ENCODE data around the gene PIGS.

The PIGS gene

DNA sequence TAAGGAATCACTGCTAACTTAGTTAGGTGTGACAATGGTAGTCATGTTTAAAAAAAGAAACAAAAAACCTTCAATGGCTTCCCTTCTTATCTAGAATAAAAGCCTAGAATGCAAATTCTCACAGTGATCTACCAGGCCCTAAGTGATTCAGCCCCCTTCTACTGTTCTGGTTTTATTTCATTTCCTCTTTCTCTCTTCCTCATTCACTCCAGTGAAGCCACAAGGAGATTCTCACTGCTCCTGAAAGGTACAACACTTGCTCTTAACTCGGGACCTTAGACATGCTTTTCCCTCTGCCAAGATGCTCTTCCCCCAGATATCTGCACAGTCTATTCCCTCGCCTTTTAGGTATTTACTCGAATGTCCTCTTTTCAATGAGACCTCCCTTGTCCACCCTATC lies 3.7 kb downstream of the PIGS start:
- Histone ChIP-seq H3K27me3 (ENCODE audit: control insufficient read depth, insufficient read depth, low read length) (peaks cover 8% of the 10 kb centered on the region), H3K9ac (ENCODE audit: low read depth, low read length) (no peak overlapping the region), H3K4me3 (ENCODE audit: low read depth, low read length) (no peak overlapping the region), H3K36me3 (ENCODE audit: control insufficient read depth, insufficient read depth, low read length) (peaks cover 3% of the 10 kb centered on the region), H3K4me1 (ENCODE audit: control insufficient read depth, insufficient read depth, low read length) (no peaks in the 10 kb centered on the region), H3K9me3 (ENCODE audit: control insufficient read depth, insufficient read depth, low read length) (no peaks in the 10 kb centered on the region)

DNA sequence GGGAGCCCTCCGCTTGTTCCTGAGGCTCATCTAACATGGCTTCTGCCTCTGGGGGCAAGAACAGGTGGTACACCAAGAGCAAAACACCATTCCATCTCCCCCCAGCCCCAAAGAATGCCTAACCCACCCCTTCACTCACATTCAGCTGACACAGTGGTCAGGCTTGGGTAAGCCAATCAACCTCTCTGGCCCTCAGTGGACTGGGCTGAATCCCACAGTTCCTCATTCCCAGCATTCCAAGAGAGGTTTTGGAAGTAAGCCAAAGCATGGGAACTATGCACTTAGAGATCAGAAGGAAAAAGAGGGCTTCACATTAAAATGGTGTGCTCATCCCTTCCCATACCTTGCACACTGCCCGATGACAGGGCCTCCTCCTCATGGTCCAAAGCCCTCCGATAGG lies 7.8 kb downstream of the PIGS start:
- H3K36me3 ChIP-seq (ENCODE audit: control insufficient read depth, insufficient read depth, low read length): peaks cover 15% of the 10 kb centered on the region
- no peak overlapping the region for H3K9ac ChIP-seq (ENCODE audit: low read depth, low read length)
- no peaks in the 10 kb centered on the region for H3K4me1 ChIP-seq (ENCODE audit: control insufficient read depth, insufficient read depth, low read length)
- H3K27me3 ChIP-seq (ENCODE audit: control insufficient read depth, insufficient read depth, low read length): no peaks in the 10 kb centered on the region
- H3K9me3 ChIP-seq (ENCODE audit: control insufficient read depth, insufficient read depth, low read length): no peaks in the 10 kb centered on the region
- no peak overlapping the region for H3K4me3 ChIP-seq (ENCODE audit: low read depth, low read length)

DNA sequence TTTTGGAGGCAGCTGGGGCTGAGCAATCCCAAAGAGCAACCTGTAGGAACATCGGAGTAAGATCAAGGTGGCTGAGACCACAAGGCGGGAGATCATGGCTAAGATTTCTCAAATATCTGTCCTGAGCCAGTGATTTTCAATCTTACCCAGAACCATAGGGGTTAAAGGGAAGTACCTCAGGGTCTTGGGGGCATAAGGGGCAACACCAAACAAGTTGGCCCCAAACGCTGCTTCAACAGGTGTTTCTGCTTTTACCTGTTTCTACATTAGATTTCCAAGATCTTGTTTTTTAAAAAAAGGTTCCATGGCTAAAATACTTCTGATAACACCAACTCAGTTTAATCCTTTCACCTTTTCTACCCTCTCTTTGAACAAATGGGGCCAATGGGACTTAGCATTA lies 16.3 kb downstream of the PIGS start:
- H3K36me3 ChIP-seq (ENCODE audit: control insufficient read depth, insufficient read depth, low read length): peaks cover 20% of the 10 kb centered on the region
- H3K27me3 ChIP-seq (ENCODE audit: control insufficient read depth, insufficient read depth, low read length): peaks cover 4% of the 10 kb centered on the region
- no peaks in the 10 kb centered on the region for H3K9me3 ChIP-seq (ENCODE audit: control insufficient read depth, insufficient read depth, low read length)
- peaks cover 7% of the 10 kb centered on the region for H3K4me1 ChIP-seq (ENCODE audit: control insufficient read depth, insufficient read depth, low read length)
- no peak overlapping the region for H3K9ac ChIP-seq (ENCODE audit: low read depth, low read length)
- H3K4me3 ChIP-seq (ENCODE audit: low read depth, low read length): no peak overlapping the region

DNA sequence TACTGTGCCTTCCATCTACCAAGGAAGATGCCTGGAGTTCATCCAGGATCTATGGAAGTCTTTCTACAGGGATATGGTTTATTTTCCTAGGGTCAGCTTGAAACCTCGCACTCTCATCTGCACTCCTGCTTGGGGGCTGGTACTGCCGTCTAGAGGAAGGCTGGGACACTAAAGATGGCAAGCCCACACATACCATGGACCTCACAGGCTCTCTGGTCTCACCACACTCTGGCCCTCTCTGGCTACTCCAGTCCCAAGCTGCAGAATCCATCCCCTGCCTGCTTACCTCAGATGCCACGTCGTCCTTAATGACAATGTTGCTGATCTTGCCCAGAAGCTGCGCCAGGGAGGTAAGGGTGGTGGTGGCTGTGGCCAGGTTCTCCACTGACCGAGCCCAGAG lies 16.8 kb downstream of the PIGS start:
- H3K36me3 ChIP-seq (ENCODE audit: control insufficient read depth, insufficient read depth, low read length): peaks cover 20% of the 10 kb centered on the region
- H3K9me3 ChIP-seq (ENCODE audit: control insufficient read depth, insufficient read depth, low read length): no peaks in the 10 kb centered on the region
- peaks cover 7% of the 10 kb centered on the region for H3K4me1 ChIP-seq (ENCODE audit: control insufficient read depth, insufficient read depth, low read length)
- H3K27me3 ChIP-seq (ENCODE audit: control insufficient read depth, insufficient read depth, low read length): peaks cover 4% of the 10 kb centered on the region
- no peak overlapping the region for H3K9ac ChIP-seq (ENCODE audit: low read depth, low read length)
- no peak overlapping the region for H3K4me3 ChIP-seq (ENCODE audit: low read depth, low read length)

DNA sequence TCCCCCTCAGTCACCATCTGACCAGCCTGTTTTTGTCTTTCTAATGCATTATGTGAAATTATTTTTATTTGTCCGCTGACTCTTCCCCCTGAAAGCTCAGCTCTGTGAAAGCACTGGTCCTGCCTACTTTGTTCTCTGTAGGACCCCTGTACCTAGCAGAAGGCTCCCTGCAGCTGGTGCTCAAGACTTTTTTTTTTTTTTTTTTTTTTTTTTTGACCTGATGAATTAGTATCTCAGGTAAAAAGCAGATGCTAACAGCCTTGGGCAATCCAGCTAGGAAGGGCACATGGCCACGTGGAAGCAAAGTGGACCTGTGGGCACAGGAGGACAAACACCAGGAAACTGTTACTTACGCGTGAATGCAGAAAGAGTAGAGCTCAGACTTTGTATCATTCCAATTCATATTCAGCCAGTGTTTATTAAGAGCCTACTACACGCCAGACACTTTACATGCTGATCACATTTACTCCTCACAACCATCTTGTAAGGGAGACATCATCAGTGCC lies 18.3 kb downstream of the PIGS start:
- peaks cover 4% of the 10 kb centered on the region for H3K27me3 ChIP-seq (ENCODE audit: control insufficient read depth, insufficient read depth, low read length)
- H3K4me3 ChIP-seq (ENCODE audit: low read depth, low read length): peak overlapping the region; percentile 43

DNA sequence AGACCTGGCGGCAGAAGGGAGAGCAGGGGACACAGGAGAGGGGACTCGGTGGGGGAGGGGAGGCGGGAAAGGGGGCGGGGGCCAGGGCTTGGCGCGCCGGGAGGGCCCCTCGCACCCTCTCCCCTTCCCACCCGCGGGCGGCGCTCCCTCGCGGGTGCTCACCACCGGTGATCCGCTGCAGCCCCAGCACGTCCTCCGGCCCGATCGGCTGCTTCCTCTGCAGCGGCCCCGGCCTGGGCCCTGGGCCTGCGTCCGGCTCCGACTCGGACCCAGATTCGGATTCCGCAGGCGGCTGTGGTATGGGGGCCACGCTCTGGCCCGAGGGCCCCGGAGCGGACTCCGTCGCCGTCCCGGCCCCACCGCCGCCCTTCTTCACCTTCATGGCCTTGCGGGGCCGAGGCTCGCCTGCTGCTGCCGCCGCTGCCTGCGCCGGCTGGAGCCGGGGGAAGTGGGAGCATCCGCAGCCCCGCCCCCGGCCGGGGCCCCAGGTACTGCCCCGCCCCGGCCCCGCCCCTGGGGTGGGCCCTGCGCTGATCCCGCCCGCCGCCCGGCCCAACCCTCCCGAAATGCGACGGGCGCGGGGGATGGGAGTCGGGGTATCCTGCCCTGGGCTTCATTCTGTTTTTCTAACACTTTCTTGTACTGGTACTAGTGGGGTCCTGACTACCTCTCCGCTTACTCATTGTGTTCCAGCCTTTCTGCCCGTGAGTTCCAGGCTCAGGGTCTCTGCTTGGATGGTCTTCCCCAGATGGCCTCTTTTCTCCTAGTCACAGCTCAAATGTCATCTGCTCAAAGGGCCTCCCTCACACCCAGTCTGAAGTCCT lies 18.9 kb downstream of the PIGS start, which contains the start of gene UNC119:
TSS of gene UNC119 (minus strand) at position 449 of the 824 bp plus-strand sequence. CDS start at position 382, 67 bp downstream.
- H3K9me3 ChIP-seq (ENCODE audit: control insufficient read depth, insufficient read depth, low read length): no peaks in the 10 kb centered on the region
- H3K36me3 ChIP-seq (ENCODE audit: control insufficient read depth, insufficient read depth, low read length): peaks cover 15% of the 10 kb centered on the region
- H3K27me3 ChIP-seq (ENCODE audit: control insufficient read depth, insufficient read depth, low read length): peaks cover 4% of the 10 kb centered on the region
- peak within 1 kb of the TSS; percentile 80 for H3K4me3 ChIP-seq (ENCODE audit: low read depth, low read length)
- peaks cover 7% of the 10 kb centered on the region for H3K4me1 ChIP-seq (ENCODE audit: control insufficient read depth, insufficient read depth, low read length)
- peak within 1 kb of the TSS; percentile 54 for H3K9ac ChIP-seq (ENCODE audit: low read depth, low read length)

More for the DNA sequence above, 18.3 kb downstream of the PIGS start:
- Histone ChIP-seq H3K9me3 (ENCODE audit: control insufficient read depth, insufficient read depth, low read length) (no peaks in the 10 kb centered on the region), H3K9ac (ENCODE audit: low read depth, low read length) (no peak overlapping the region), H3K36me3 (ENCODE audit: control insufficient read depth, insufficient read depth, low read length) (peaks cover 15% of the 10 kb centered on the region), H3K4me1 (ENCODE audit: control insufficient read depth, insufficient read depth, low read length) (peaks cover 7% of the 10 kb centered on the region)

DNA sequence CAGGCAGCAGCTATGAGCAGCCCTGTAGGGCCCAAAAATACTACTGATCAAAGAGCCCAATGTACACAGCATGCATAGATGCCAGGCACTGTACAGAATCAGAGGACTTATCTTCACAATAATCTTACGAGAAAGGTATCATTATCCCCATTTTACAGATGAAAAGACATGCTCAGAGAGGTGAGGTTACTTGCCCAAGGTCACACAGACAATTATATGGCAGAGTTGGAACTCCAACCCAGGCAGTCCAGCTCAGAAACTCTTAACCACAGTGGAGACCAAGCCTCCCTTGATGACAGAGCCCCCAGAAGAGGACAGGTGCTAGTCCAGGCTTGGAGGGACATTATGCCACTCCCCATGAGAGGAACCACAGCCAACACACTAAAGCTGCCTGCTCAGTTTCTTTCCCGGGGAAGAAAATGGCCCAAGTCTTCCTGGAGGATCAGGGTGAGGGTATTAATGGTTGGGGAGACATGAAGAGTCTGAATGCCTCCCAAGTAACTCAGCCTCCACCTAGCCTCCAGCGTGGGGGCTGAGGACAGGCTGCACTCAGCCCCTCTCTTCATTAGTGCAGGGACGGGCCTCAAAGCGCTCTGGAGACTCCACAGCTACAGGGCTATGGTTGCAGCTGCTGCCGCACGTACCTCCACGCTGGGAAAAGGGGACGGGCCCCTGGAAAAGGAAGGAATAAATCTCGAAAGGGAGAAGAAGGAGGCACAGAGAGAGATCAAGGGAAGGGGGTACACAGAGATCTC lies 19.7 kb downstream of the PIGS start:
- H3K4me1 ChIP-seq (ENCODE audit: control insufficient read depth, insufficient read depth, low read length): peaks cover 7% of the 10 kb centered on the region
- peaks cover 4% of the 10 kb centered on the region for H3K27me3 ChIP-seq (ENCODE audit: control insufficient read depth, insufficient read depth, low read length)
- peak overlapping the region; percentile 80 for H3K4me3 ChIP-seq (ENCODE audit: low read depth, low read length)
- H3K36me3 ChIP-seq (ENCODE audit: control insufficient read depth, insufficient read depth, low read length): peaks cover 20% of the 10 kb centered on the region
- H3K9ac ChIP-seq (ENCODE audit: low read depth, low read length): peak overlapping the region; percentile 37
- no peaks in the 10 kb centered on the region for H3K9me3 ChIP-seq (ENCODE audit: control insufficient read depth, insufficient read depth, low read length)

DNA sequence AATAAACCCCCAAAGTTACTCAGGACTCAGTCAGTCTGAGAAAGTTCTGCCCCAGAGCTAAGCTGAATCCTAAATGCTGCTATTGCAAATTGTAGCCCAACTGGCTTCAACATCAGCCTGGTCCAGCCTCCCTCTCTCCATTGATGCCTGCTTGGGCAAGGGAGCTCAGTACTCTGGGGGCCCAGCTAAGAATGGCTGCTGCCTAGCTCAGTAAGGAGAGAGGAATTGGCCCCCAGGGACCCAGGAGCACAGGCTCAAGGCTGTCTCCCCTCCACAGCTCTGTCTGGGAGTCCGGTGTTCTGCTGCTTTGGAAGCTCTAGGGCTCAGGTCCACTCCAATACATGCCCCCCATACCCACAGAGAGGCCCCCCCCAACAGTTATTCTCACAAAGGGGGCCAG lies 20.5 kb downstream of the PIGS start:
- Histone ChIP-seq H3K27me3 (ENCODE audit: control insufficient read depth, insufficient read depth, low read length) (peaks cover 4% of the 10 kb centered on the region), H3K4me1 (ENCODE audit: control insufficient read depth, insufficient read depth, low read length) (peaks cover 7% of the 10 kb centered on the region), H3K4me3 (ENCODE audit: low read depth, low read length) (no peak overlapping the region), H3K9ac (ENCODE audit: low read depth, low read length) (no peak overlapping the region), H3K36me3 (ENCODE audit: control insufficient read depth, insufficient read depth, low read length) (peaks cover 17% of the 10 kb centered on the region), H3K9me3 (ENCODE audit: control insufficient read depth, insufficient read depth, low read length) (no peaks in the 10 kb centered on the region)

DNA sequence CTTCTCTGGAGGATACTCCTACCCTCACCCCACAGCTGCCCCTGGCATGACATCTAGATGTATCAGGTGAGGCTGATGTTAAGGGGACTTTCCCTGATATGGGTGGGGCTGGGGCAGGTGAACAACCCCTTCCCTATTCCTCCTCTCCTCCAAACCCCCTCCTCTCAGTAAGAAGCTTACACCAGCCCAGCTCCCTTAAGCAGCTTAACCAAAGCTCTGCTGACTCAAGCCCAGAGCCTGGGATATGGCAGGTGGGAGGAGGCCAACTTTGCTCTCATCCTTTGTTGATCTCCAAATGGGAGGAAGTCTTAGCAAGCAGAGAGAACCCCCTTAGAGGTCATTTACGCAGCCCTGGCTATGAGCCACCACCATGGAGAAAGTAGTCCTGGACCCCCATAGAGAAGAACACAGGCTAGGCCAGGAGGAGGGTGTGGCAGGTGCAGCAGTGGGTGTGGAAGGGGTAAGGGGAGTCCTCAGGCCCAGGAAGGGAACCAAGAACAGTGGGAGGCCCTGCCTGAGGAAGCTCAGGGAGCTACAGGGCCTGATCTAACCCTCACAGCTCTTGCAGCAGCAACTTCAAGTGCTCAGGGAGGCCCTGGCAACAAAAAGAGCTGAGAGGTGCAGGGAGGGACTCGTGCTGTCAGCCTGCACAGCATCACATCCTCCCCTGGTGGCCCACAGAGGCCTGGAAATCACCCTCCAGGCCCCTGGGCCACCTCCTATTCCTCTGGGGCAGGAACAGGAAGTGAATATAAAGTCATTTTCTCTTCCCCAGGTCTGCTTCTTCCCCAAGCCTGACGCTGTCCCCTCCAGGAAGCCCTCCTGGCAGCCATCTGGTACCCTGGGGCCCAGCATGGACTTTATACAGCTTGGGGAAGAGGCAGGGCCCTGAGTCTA lies 21.8 kb downstream of the PIGS start:
- no peak overlapping the region for H3K9ac ChIP-seq (ENCODE audit: low read depth, low read length)
- H3K9me3 ChIP-seq (ENCODE audit: control insufficient read depth, insufficient read depth, low read length): no peaks in the 10 kb centered on the region
- H3K36me3 ChIP-seq (ENCODE audit: control insufficient read depth, insufficient read depth, low read length): peaks cover 16% of the 10 kb centered on the region
- no peak overlapping the region for H3K4me3 ChIP-seq (ENCODE audit: low read depth, low read length)
- peaks cover 4% of the 10 kb centered on the region for H3K27me3 ChIP-seq (ENCODE audit: control insufficient read depth, insufficient read depth, low read length)
- H3K4me1 ChIP-seq (ENCODE audit: control insufficient read depth, insufficient read depth, low read length): peaks cover 7% of the 10 kb centered on the region

DNA sequence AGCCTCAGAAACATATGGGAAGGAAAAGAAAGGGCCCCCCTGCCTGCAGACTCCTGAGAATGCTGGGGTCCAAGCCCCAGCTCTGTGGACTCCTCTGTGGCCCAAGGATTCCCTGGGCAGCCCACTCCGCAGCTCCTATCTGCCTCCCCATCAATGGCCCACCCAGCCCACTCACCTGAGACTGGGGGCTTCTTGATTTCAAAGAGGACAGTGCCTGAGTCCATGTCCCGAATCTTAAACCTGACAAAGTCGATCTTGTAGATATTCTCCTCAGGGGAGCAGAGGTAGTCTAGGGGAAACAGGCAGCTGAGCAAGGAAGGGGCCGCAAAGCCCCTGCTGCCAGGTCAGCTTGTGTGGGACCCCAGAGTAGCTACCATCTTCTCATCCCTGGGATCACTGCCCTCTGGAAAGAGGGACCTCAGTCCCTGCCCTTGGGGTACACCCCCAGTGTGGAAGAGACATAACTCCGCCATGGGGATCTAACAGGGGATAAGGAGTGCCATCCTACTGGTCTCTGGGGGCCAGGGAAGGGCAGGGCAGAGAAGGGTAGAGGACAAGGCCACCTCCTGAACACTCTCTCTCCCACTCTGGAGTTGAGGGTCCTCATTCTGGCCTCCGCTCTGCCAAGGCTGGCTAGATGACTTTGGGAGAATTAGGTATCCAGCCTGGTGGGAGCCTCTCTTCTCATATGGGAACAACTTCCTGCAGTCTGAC lies 22.8 kb downstream of the PIGS start:
- Histone ChIP-seq H3K4me1 (ENCODE audit: control insufficient read depth, insufficient read depth, low read length) (peaks cover 7% of the 10 kb centered on the region), H3K9ac (ENCODE audit: low read depth, low read length) (no peak overlapping the region)

More for the DNA sequence above, 22.8 kb downstream of the PIGS start:
- H3K9me3 ChIP-seq (ENCODE audit: control insufficient read depth, insufficient read depth, low read length): no peaks in the 10 kb centered on the region
- H3K4me3 ChIP-seq (ENCODE audit: low read depth, low read length): no peak overlapping the region
- peaks cover 4% of the 10 kb centered on the region for H3K27me3 ChIP-seq (ENCODE audit: control insufficient read depth, insufficient read depth, low read length)
- peaks cover 9% of the 10 kb centered on the region for H3K36me3 ChIP-seq (ENCODE audit: control insufficient read depth, insufficient read depth, low read length)

Measured in iPS-15b (cell line).